ENCODE data around the gene RIPOR2. TPM values are rescaled to one million over a fixed set of nuclear protein-coding genes. Genes with fewer than 3 reads are reported as not detected.

RIPOR2 gene
- total and polyA plus RNA-seq, 2 donors (not counting 3 experiments of a cell fraction or from before 2014, with no cell fraction given): 0.10 TPM; not detected in 1

DNA sequence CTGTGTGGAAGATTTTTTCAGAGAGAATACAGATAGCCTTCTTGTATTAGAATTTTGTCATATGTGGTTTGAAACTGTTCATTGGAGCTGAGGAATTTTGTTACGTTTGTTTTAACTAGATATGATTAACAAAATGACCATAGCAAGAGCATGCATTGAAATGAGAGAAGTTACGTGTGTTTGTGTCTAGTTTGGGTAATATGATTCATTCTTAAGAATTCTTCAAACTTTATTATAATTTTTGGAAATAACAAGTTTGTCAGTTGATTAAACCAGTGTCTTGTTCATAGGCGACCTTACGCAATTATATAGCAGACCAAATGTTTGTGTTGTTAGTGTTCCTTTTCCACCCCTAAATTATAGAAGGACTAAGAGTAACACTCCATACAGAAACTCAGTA is 155.6 kb downstream of the RIPOR2 start:
- Histone ChIP-seq H3K36me3 (ENCODE audit: control insufficient read depth in 2 of 2, extremely low read depth in 1 of 2, insufficient read depth in 2 of 2, low read length in 2 of 2) (peaks cover 0 to 19% of the 10 kb centered on the region in 2 experiments), H3K9me3 (replicated peaks; ENCODE audit: control insufficient read depth, insufficient read depth, low read length) (no peaks in the 10 kb centered on the region), H3K4me1 (ENCODE audit: control insufficient read depth, extremely low read depth, insufficient read depth, low read length) (peaks cover 19% of the 10 kb centered on the region), H3K9me1 (replicated peaks; ENCODE audit: control insufficient read depth, extremely low read depth, insufficient read depth, low read length) (no peaks in the 10 kb centered on the region), H3K4me3 (replicated peaks in 1 of 3; ENCODE audit: insufficient read depth in 1 of 3, low read depth in 1 of 3, low read length in 3 of 3) (no peak overlapping the region), H3K27me3 (ENCODE audit: control insufficient read depth in 2 of 2, insufficient read depth in 2 of 2, low read length in 2 of 2) (no peaks in the 10 kb centered on the region), H3K9ac (replicated peaks; ENCODE audit: extremely low read depth, insufficient read depth, low read length) (no peak overlapping the region), H3K27ac (ENCODE audit: insufficient read depth, low read depth, low read length) (no peak overlapping the region), H3K4me2 (ENCODE audit: insufficient read depth, low read length) (no peak overlapping the region), H3K79me2 (ENCODE audit: control insufficient read depth, insufficient read depth, low read length) (peaks cover 54% of the 10 kb centered on the region), H2AFZ (ENCODE audit: low read depth, low read length) (no peak overlapping the region), H4K20me1 (replicated peaks; ENCODE audit: control insufficient read depth, extremely low read depth, insufficient read depth, low read length) (no peaks in the 10 kb centered on the region)
- dilution Hi-C loops (cut with MboI; ENCODE audit: extremely low pct_ligation_motif_present, low sequenced_read_pairs) (no loop called here), intact Hi-C loops (cut with micrococcal nuclease) (no loop called here)
- no peak for DNase-seq (ENCODE audit: low read depth, low spot score)
- ChIA-PET POLR2A (no interaction called here), CTCF (no interaction called here)
- TF ChIP-seq, protein P1, sequence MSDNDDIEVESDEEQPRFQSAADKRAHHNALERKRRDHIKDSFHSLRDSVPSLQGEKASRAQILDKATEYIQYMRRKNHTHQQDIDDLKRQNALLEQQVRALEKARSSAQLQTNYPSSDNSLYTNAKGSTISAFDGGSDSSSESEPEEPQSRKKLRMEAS (IDR thresholded peaks at IDR 0.05; ENCODE audit: insufficient read depth, insufficient read length): no peak
- TF ChIP-seq JUN (IDR thresholded peaks at IDR 0.05; ENCODE audit: borderline replicate concordance, insufficient read depth, insufficient read length, low read depth): no peak
- TF ChIP-seq GATA2 (IDR thresholded peaks at IDR 0.05; ENCODE audit: insufficient read depth, insufficient read length, low read depth, low read length): no peak
- TF ChIP-seq, protein P2, sequence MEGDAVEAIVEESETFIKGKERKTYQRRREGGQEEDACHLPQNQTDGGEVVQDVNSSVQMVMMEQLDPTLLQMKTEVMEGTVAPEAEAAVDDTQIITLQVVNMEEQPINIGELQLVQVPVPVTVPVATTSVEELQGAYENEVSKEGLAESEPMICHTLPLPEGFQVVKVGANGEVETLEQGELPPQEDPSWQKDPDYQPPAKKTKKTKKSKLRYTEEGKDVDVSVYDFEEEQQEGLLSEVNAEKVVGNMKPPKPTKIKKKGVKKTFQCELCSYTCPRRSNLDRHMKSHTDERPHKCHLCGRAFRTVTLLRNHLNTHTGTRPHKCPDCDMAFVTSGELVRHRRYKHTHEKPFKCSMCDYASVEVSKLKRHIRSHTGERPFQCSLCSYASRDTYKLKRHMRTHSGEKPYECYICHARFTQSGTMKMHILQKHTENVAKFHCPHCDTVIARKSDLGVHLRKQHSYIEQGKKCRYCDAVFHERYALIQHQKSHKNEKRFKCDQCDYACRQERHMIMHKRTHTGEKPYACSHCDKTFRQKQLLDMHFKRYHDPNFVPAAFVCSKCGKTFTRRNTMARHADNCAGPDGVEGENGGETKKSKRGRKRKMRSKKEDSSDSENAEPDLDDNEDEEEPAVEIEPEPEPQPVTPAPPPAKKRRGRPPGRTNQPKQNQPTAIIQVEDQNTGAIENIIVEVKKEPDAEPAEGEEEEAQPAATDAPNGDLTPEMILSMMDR (IDR thresholded peaks at IDR 0.05; ENCODE audit: extremely low read depth in 1 of 2, insufficient read depth in 1 of 2, low read depth in 1 of 2, low read length in 2 of 2): no peak
- no peak for TF ChIP-seq MYC (IDR thresholded peaks at IDR 0.05; ENCODE audit: low read depth, low read length)
- no peak for TF ChIP-seq POLR2A (IDR thresholded peaks at IDR 0.05; ENCODE audit: low read depth, low read length)
- TF ChIP-seq FOS (IDR thresholded peaks at IDR 0.05; ENCODE audit: borderline replicate concordance, insufficient read depth, low read length): no peak
- TF ChIP-seq EZH2 (IDR thresholded peaks at IDR 0.05; ENCODE audit: borderline replicate concordance, low read depth, low read length, severe bottlenecking): no peak
- TF ChIP-seq POLR2AphosphoS5 (IDR thresholded peaks at IDR 0.05; ENCODE audit: insufficient read depth, low read depth, low read length): no peak
- FAIRE-seq: no peak
- BruUV-seq (replicated peaks): no TSS peak

Measured in endothelial cell of umbilical vein (primary cell).